ENCODE results near the gene TUBA8. TPM values are rescaled to one million over a fixed set of nuclear protein-coding genes. Genes with fewer than 3 reads are reported as not detected.
"Not testable (repeated sequence)": the region's sequence is repeated elsewhere in the genome, so short reads cannot be mapped to it uniquely, and the experiment has no call there.

Gene TUBA8
- total RNA-seq, 1 donor = 0.36 TPM

DNA sequence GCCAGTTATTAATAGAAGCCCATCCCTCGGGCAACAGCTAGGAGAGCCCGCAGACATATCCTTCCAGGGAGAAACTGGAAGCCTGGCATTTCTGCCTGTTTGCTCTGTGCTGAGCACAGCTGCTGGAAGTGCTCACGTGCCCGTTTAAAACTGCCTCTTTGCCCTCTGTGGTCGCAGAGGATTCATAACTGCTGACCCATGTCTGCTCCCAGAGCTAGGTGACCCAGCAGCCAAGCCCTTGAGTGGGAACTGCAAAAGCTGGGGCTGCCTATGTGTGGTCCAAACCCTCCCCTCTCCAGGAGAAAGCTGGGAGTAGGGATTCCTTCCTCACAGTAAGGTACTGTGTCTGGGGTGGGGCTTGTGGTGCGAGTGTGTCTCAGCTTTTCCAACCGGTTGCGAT, 54.0 kb downstream of the TUBA8 start:
- H4K20me1 ChIP-seq (ENCODE audit: insufficient read depth, low read length); H2AFZ ChIP-seq (ENCODE audit: low read length); H3K36me3 ChIP-seq (ENCODE audit: insufficient read depth, low read length); H3K9me3 ChIP-seq (ENCODE audit: low read depth, low read length); H3K27me3 ChIP-seq (ENCODE audit: insufficient read depth, low read length); H3K4me3 ChIP-seq (ENCODE audit: insufficient read depth, low read length); H3K4me1 ChIP-seq (ENCODE audit: insufficient read depth, low read length); H3K4me2 ChIP-seq (ENCODE audit: insufficient read depth, low read length); H3K79me2 ChIP-seq (ENCODE audit: insufficient read depth, low read length); H3K27ac ChIP-seq (ENCODE audit: low read depth, low read length): not testable (repeated sequence)
- DNase-seq (ENCODE audit: insufficient read length, low spot score, missing footprints) = peak; percentile 41

DNA sequence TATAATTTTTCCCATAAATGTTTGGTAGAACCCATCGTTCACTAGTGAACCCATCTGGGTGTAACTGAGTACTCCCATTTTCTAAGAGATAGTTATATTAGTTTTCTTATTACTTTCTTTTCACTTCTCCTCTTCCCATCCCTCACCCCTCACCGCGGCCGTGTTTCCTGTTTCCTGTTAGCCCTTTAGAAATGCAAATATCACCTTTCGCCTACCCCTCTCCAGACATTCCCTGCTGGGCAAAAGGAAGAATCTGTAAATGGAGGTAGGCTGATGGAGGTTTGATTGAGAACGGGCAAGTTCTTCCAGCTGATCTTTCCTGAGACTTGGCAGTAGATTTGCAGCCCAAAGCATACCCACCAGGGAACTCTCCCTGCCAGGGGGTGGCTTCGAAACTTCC, 54.7 kb downstream of the TUBA8 start:
- not testable (repeated sequence) for H3K79me2 ChIP-seq (ENCODE audit: insufficient read depth, low read length); H3K4me3 ChIP-seq (ENCODE audit: insufficient read depth, low read length); H3K9me3 ChIP-seq (ENCODE audit: low read depth, low read length); DNase-seq (ENCODE audit: insufficient read length, low spot score, missing footprints); H2AFZ ChIP-seq (ENCODE audit: low read length); H4K20me1 ChIP-seq (ENCODE audit: insufficient read depth, low read length); H3K4me1 ChIP-seq (ENCODE audit: insufficient read depth, low read length); H3K36me3 ChIP-seq (ENCODE audit: insufficient read depth, low read length); H3K27me3 ChIP-seq (ENCODE audit: insufficient read depth, low read length); H3K4me2 ChIP-seq (ENCODE audit: insufficient read depth, low read length); H3K27ac ChIP-seq (ENCODE audit: low read depth, low read length)

DNA sequence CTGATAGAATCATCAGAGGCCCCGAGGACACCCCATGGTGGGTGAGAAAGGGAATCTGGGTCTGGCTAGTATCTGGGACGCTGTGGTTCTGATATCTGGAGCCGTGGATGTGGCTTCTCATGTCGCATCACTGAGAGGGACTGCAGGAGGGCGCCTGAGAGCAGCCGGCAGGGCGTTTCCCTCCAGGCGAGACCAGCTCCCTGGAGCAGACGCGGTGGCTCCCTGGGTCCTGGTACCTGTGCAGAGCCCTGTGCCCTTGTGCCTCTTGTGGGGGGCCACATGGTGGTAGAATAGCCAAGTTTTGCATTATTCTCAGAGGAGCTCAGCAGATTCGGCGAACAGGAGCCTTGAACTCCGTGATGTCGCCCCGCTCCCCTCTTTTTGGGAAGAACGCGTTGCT, 59.7 kb downstream of the TUBA8 start:
- not testable (repeated sequence) for DNase-seq (ENCODE audit: insufficient read length, low spot score, missing footprints); H2AFZ ChIP-seq (ENCODE audit: low read length); H3K79me2 ChIP-seq (ENCODE audit: insufficient read depth, low read length); H3K36me3 ChIP-seq (ENCODE audit: insufficient read depth, low read length); H3K27ac ChIP-seq (ENCODE audit: low read depth, low read length); H3K27me3 ChIP-seq (ENCODE audit: insufficient read depth, low read length); H3K4me1 ChIP-seq (ENCODE audit: insufficient read depth, low read length); H3K4me3 ChIP-seq (ENCODE audit: insufficient read depth, low read length); H4K20me1 ChIP-seq (ENCODE audit: insufficient read depth, low read length); H3K4me2 ChIP-seq (ENCODE audit: insufficient read depth, low read length); H3K9me3 ChIP-seq (ENCODE audit: low read depth, low read length)

DNA sequence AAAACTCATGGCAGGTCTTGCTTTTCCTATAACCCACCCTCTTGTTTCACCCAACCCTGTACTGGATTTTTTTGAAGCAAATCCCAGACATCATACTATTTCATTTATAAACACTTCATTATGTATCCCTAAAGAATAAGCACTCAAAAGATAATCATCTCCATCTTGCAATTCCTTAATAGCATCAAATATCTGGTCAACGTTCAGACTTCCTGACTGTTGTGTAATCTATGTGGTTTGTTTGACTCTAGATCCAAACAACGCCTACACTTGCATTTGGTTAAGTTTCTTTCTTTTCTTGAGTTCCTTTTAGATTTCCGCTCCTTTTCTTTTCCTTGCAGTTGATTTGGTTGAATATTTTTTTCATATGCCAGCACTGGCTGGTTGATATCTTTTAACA, 61.6 kb downstream of the TUBA8 start:
- H3K36me3 ChIP-seq (ENCODE audit: insufficient read depth, low read length); H3K27me3 ChIP-seq (ENCODE audit: insufficient read depth, low read length); H3K79me2 ChIP-seq (ENCODE audit: insufficient read depth, low read length); H3K4me3 ChIP-seq (ENCODE audit: insufficient read depth, low read length); DNase-seq (ENCODE audit: insufficient read length, low spot score, missing footprints); H3K4me1 ChIP-seq (ENCODE audit: insufficient read depth, low read length); H3K4me2 ChIP-seq (ENCODE audit: insufficient read depth, low read length); H3K27ac ChIP-seq (ENCODE audit: low read depth, low read length); H3K9me3 ChIP-seq (ENCODE audit: low read depth, low read length); H2AFZ ChIP-seq (ENCODE audit: low read length); H4K20me1 ChIP-seq (ENCODE audit: insufficient read depth, low read length): not testable (repeated sequence)

DNA sequence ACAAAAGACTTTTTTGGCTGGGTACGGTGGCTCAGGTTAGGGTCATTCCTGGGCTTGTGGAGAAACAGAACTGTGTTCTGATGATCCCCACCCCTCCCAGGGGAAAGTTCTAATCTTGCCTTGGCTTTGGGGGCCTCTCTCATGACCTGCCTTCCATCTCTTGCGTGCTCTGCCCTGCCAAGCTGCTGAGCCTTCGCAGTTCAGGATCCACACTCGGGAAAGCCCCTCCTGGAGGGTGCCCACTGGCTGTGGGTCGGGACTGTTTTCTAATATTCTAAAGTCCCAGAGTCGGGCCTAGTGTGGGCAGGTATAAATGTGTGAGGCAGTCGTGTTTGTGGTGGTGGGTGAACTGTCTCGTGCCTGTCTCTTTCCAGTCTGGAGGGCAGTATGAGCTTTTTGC, 62.2 kb downstream of the TUBA8 start:
- not testable (repeated sequence) for H2AFZ ChIP-seq (ENCODE audit: low read length); H3K4me1 ChIP-seq (ENCODE audit: insufficient read depth, low read length); H3K36me3 ChIP-seq (ENCODE audit: insufficient read depth, low read length); H3K4me2 ChIP-seq (ENCODE audit: insufficient read depth, low read length); H3K27me3 ChIP-seq (ENCODE audit: insufficient read depth, low read length); H3K79me2 ChIP-seq (ENCODE audit: insufficient read depth, low read length); H3K9me3 ChIP-seq (ENCODE audit: low read depth, low read length); H4K20me1 ChIP-seq (ENCODE audit: insufficient read depth, low read length); H3K4me3 ChIP-seq (ENCODE audit: insufficient read depth, low read length); H3K27ac ChIP-seq (ENCODE audit: low read depth, low read length)
- peak; percentile 5 for DNase-seq (ENCODE audit: insufficient read length, low spot score, missing footprints)

DNA sequence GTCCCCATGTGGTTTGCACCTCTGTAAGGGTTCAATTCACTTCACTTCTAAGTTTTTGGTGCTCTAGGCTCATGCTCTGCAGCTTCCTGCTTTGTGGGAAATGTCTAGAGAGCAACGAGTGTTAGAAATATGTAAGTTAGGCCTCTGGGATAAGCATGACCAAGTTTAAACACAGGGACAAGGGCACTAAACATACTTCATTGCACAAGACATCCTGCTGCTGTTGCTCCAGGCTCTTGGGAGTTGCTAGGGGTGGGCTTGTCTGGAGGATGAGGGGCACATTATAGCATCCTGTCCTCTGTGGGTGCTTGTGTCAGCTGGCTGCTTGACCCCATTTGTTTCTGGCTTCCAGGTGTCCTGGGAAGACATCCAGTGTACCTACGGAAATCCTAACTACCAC, 62.8 kb downstream of the TUBA8 start:
- not testable (repeated sequence) for H2AFZ ChIP-seq (ENCODE audit: low read length); H3K4me2 ChIP-seq (ENCODE audit: insufficient read depth, low read length); DNase-seq (ENCODE audit: insufficient read length, low spot score, missing footprints); H3K27ac ChIP-seq (ENCODE audit: low read depth, low read length); H3K4me3 ChIP-seq (ENCODE audit: insufficient read depth, low read length); H3K36me3 ChIP-seq (ENCODE audit: insufficient read depth, low read length); H4K20me1 ChIP-seq (ENCODE audit: insufficient read depth, low read length); H3K79me2 ChIP-seq (ENCODE audit: insufficient read depth, low read length); H3K27me3 ChIP-seq (ENCODE audit: insufficient read depth, low read length); H3K4me1 ChIP-seq (ENCODE audit: insufficient read depth, low read length); H3K9me3 ChIP-seq (ENCODE audit: low read depth, low read length)

Small RNA genes within 50 kb of the gene (small RNA-seq; reads per million reads assigned to genes)
- not detected for gene AC016027.5

Other genes with a start within 250 kb of the TUBA8 start
- 35.1 and 39.5 TPM in 2 replicates for gene MICAL3, start 86.2 kb upstream of the TUBA8 start, total RNA-seq
- gene PEX26, start 32.8 kb upstream of the TUBA8 start, total RNA-seq = 25.3 and 26.8 TPM in 2 replicates
- gene USP18, start 39.4 kb downstream of the TUBA8 start, total RNA-seq = 6.2 and 8.3 TPM in 2 replicates